ENCODE measurements around the gene GPR132.
A peak's percentile ranks its signal among the peaks of the same experiment; 100 is the strongest.

Gene GPR132

GRCh38 chr14:105020815-105021655 is 44.2 kb downstream of the GPR132 start, which contains the start of gene CDCA4:
TSS of gene CDCA4 (minus strand) at chr14:105021083. CDS start at chr14:105011929, 9,154 bp downstream.
- DNase-seq (ENCODE audit: low read depth), result peak; percentile 92

- DNase-seq (ENCODE audit: low read depth), result no peak
Observed at GRCh38 chr14:105019861-105020814, 45.1 kb downstream of the GPR132 start.

- no peak for DNase-seq (ENCODE audit: low read depth)
Observed at GRCh38 chr14:105018414-105018813, 46.8 kb downstream of the GPR132 start.

GRCh38 chr14:105015905-105016304 is 49.3 kb downstream of the GPR132 start:
- no peak for DNase-seq (ENCODE audit: low read depth)

GRCh38 chr14:105015242-105015641 is 50.0 kb downstream of the GPR132 start:
- DNase-seq (ENCODE audit: low read depth), result no peak

GRCh38 chr14:105014631-105015030 is 50.6 kb downstream of the GPR132 start:
- DNase-seq (ENCODE audit: low read depth), result no peak

- no peak for DNase-seq (ENCODE audit: low read depth)
Observed at GRCh38 chr14:105014032-105014431, 51.2 kb downstream of the GPR132 start.

- DNase-seq (ENCODE audit: low read depth), result peak; percentile 54
Observed at GRCh38 chr14:105013150-105013785, 52.0 kb downstream of the GPR132 start.

- peak; percentile 45 for DNase-seq (ENCODE audit: low read depth)
Observed at GRCh38 chr14:105012171-105012985, 52.9 kb downstream of the GPR132 start.

GRCh38 chr14:105011312-105011990 is 53.8 kb downstream of the GPR132 start:
- DNase-seq (ENCODE audit: low read depth), result no peak

GRCh38 chr14:105010891-105011291 is 54.3 kb downstream of the GPR132 start:
- DNase-seq (ENCODE audit: low read depth), result no peak

- no peak for DNase-seq (ENCODE audit: low read depth)
Observed at GRCh38 chr14:105010106-105010505, 55.1 kb downstream of the GPR132 start.

- no peak for DNase-seq (ENCODE audit: low read depth)
Observed at GRCh38 chr14:105007593-105008264, 57.5 kb downstream of the GPR132 start.

GRCh38 chr14:105006831-105007592 is 58.2 kb downstream of the GPR132 start:
- DNase-seq (ENCODE audit: low read depth), result no peak

GRCh38 chr14:105005929-105006830 is 59.0 kb downstream of the GPR132 start:
- DNase-seq (ENCODE audit: low read depth), result no peak

GRCh38 chr14:105005329-105005928 is 59.8 kb downstream of the GPR132 start:
- DNase-seq (ENCODE audit: low read depth), result no peak
